Neural cell (in vitro differentiated cells): ENCODE data around the gene DNAL4. TPM values are rescaled to one million over a fixed set of nuclear protein-coding genes. Genes with fewer than 3 reads are reported as not detected.

Experiments used
- H2AFZ ChIP-seq: fragments of 200-600, 300-800 bp; sonication (generic), shearing (Covaris generic); 2 replicates; pipeline ENCODE4 v1.6.0; 2014; ENCODE audit warnings: low read depth, mild to moderate bottlenecking, antibody characterized with exemption, low read length, moderate library complexity
- H3F3A ChIP-seq: fragments of 200-600 bp; shearing (Covaris generic); 2 replicates; pipeline ENCODE4 v1.6.1; 2016; ENCODE audit warnings: mild to moderate bottlenecking, moderate library complexity, mixed read lengths, antibody characterized with exemption, low read length; ENCODE audit not compliant: insufficient read depth, poor library complexity, severe bottlenecking
- H3K27ac ChIP-seq: fragments of 200-600, 300-800 bp; sonication (generic), shearing (Covaris generic); 2 replicates; pipeline ENCODE4 v1.5.1; 2014; ENCODE audit warnings: mild to moderate bottlenecking, low read length, moderate library complexity
- H3K27me3 ChIP-seq: fragments of 300-800, 200-600 bp; sonication (generic), shearing (Covaris generic); 2 replicates; pipeline ENCODE4 v1.6.0; 2014; ENCODE audit warnings: mild to moderate bottlenecking, low read depth, low read length, moderate library complexity; ENCODE audit not compliant: insufficient read depth
- H3K36me3 ChIP-seq: fragments of 300-800, 200-600 bp; sonication (generic), shearing (Covaris generic); 2 replicates; pipeline ENCODE4 v1.5.1; 2014; ENCODE audit warnings: mild to moderate bottlenecking, antibody characterized with exemption, low read length, moderate library complexity; ENCODE audit not compliant: insufficient read depth
- H3K4me2 ChIP-seq: fragments of 300-800, 200-600 bp; sonication (generic), shearing (Covaris generic); 2 replicates; pipeline ENCODE4 v1.6.0; 2014; ENCODE audit warnings: mild to moderate bottlenecking, low read length
- H3K4me3 ChIP-seq: fragments of 300-800, 200-600 bp; sonication (generic), shearing (Covaris generic); 2 replicates; pipeline ENCODE4 v1.5.1; 2014; ENCODE audit warnings: mild to moderate bottlenecking, low read length, moderate library complexity
- H3K79me2 ChIP-seq: fragments of 200-600 bp; shearing (Covaris generic); replicated peaks from 2 replicates; pipeline ENCODE4 v1.6.0; 2014; ENCODE audit warnings: mild to moderate bottlenecking, low read length, moderate library complexity; ENCODE audit not compliant: insufficient read depth
- H3K9ac ChIP-seq: fragments of 300-800, 200-600 bp; sonication (generic), shearing (Covaris generic); 2 replicates; pipeline ENCODE4 v1.6.1; 2016; ENCODE audit warnings: mild to moderate bottlenecking, low read length, mixed read lengths
- H3K9me2 ChIP-seq: fragments of 200-600 bp; shearing (Covaris generic); 2 replicates; pipeline ENCODE4 v1.6.1; 2016; ENCODE audit warnings: mild to moderate bottlenecking, low read length, mixed read lengths; ENCODE audit not compliant: insufficient read depth
- H3K9me3 ChIP-seq: fragments of 200-600, 300-800 bp; sonication (generic), shearing (Covaris generic); 2 replicates; pipeline ENCODE4 v1.6.1; 2016; ENCODE audit warnings: mild to moderate bottlenecking, mixed run types, low read length, moderate library complexity, mixed read lengths
- H4K20me1 ChIP-seq: fragments of 200-600 bp; shearing (Covaris generic); 2 replicates; pipeline ENCODE4 v1.6.1; 2016; ENCODE audit warnings: mild to moderate bottlenecking, mixed run types; ENCODE audit not compliant: insufficient read depth
- CTCF ChIP-seq: fragments of 450-650 bp; IDR thresholded peaks from 2 replicates; pipeline ENCODE4 v1.5.1; 2014; ENCODE audit warnings: antibody characterized with exemption, mild to moderate bottlenecking, moderate library complexity; ENCODE audit not compliant: poor library complexity, severe bottlenecking
- EP300 ChIP-seq: fragments of 450-650 bp; conservative IDR thresholded peaks from 2 replicates; pipeline ENCODE4 v1.6.1; 2014; ENCODE audit warnings: antibody characterized with exemption, mild to moderate bottlenecking, moderate library complexity; ENCODE audit not compliant: poor library complexity, severe bottlenecking
- EZH2 ChIP-seq: fragments of 200-600, 300-800 bp; shearing (Covaris generic), sonication (generic); IDR thresholded peaks from 2 replicates; pipeline ENCODE4 v1.6.1; 2014; ENCODE audit warnings: antibody characterized with exemption, low read length, borderline replicate concordance, mild to moderate bottlenecking; ENCODE audit not compliant: insufficient read depth, poor library complexity, severe bottlenecking
- MXI1 ChIP-seq: fragments of 450-650 bp; conservative IDR thresholded peaks from 2 replicates; pipeline ENCODE4 v1.6.1; 2014; ENCODE audit warnings: antibody characterized with exemption, mild to moderate bottlenecking; ENCODE audit not compliant: poor library complexity, severe bottlenecking
- POLR2AphosphoS5 ChIP-seq: IDR thresholded peaks from 2 replicates; pipeline ENCODE4 v1.6.1; 2012
- RAD21 ChIP-seq: fragments of 450-650 bp; conservative IDR thresholded peaks from 2 replicates; pipeline ENCODE4 v1.6.1; 2014; ENCODE audit warnings: antibody characterized with exemption, mild to moderate bottlenecking, moderate library complexity
- REST ChIP-seq: IDR thresholded peaks from 2 replicates; pipeline ENCODE4 v1.6.1; 2012; ENCODE audit warnings: borderline replicate concordance
- SMC3 ChIP-seq: fragments of 450-650 bp; conservative IDR thresholded peaks from 2 replicates; pipeline ENCODE4 v1.6.1; 2014; ENCODE audit warnings: antibody characterized with exemption, mild to moderate bottlenecking, moderate library complexity; ENCODE audit not compliant: poor library complexity
- TAF1 ChIP-seq: IDR thresholded peaks from 2 replicates; pipeline ENCODE4 v1.6.1; 2012; ENCODE audit warnings: low read depth
- polyA plus RNA-seq: library from polyadenylated mRNA; depleted of rRNA; stranded (reverse); fragments of >200 nt; gene quantifications from 2 replicates; pipeline ENCODE4 v1.2.3, GENCODE V29; 2014

DNAL4 gene
- polyA plus RNA-seq, 1 donor from 2014 or later, result 95.0 TPM

- Histone ChIP-seq H2AFZ (no peak overlapping the region), H3K9ac (no peak overlapping the region), H3K36me3 (peaks cover 16% of the 10 kb centered on the region), H3K9me3 (no peaks in the 10 kb centered on the region), H3K9me2 (no peaks in the 10 kb centered on the region), H3K27me3 (no peaks in the 10 kb centered on the region), H3K4me2 (no peak overlapping the region), H4K20me1 (no peaks in the 10 kb centered on the region), H3K79me2 (no peaks in the 10 kb centered on the region), H3K27ac (no peak overlapping the region), H3F3A (no peaks in the 10 kb centered on the region), H3K4me3 (no peak overlapping the region)
- TF ChIP-seq CTCF (no peak), MXI1 (no peak), RAD21 (no peak), EP300 (no peak), TAF1 (no peak), POLR2AphosphoS5 (no peak), SMC3 (no peak), EZH2 (no peak), REST (no peak)
Observed at GRCh38 chr22:38738475-38739070, 55.4 kb downstream of the DNAL4 start.

GRCh38 chr22:38737302-38738060 is 56.5 kb downstream of the DNAL4 start:
- Histone ChIP-seq H3K27ac (no peak overlapping the region), H3K9ac (no peak overlapping the region), H4K20me1 (no peaks in the 10 kb centered on the region), H3K4me2 (no peak overlapping the region), H2AFZ (no peak overlapping the region), H3K36me3 (peaks cover 16% of the 10 kb centered on the region), H3K9me2 (no peaks in the 10 kb centered on the region), H3K79me2 (no peaks in the 10 kb centered on the region), H3K27me3 (no peaks in the 10 kb centered on the region), H3F3A (no peaks in the 10 kb centered on the region), H3K4me3 (no peak overlapping the region), H3K9me3 (no peaks in the 10 kb centered on the region)
- TF ChIP-seq MXI1, result no peak
- TF ChIP-seq REST, result no peak
- TF ChIP-seq RAD21, result no peak
- no peak for TF ChIP-seq POLR2AphosphoS5
- no peak for TF ChIP-seq SMC3
- no peak for TF ChIP-seq TAF1
- TF ChIP-seq CTCF, result no peak
- TF ChIP-seq EZH2, result no peak
- no peak for TF ChIP-seq EP300
